ENCODE data around the gene EFL1. TPM values are rescaled to one million over a fixed set of nuclear protein-coding genes. Genes with fewer than 3 reads are reported as not detected.

The EFL1 gene
- total RNA-seq, 4 donors from 2014 or later = 15.8 to 19.5 (median 16.4) TPM

GRCh38 chr15:82186161-82186560 is 76.4 kb downstream of the EFL1 start:
- no peaks in the 10 kb centered on the region for H3K9me3 ChIP-seq
- H3K4me3 ChIP-seq = no peak overlapping the region
- H3K36me3 ChIP-seq = peaks cover 0 to 4% (median 0%) of the 10 kb centered on the region in 3 donors
- DNase-seq = no peak
- TF ChIP-seq POLR2A (IDR thresholded peaks at IDR 0.05) = no peak
- TF ChIP-seq, protein P1, sequence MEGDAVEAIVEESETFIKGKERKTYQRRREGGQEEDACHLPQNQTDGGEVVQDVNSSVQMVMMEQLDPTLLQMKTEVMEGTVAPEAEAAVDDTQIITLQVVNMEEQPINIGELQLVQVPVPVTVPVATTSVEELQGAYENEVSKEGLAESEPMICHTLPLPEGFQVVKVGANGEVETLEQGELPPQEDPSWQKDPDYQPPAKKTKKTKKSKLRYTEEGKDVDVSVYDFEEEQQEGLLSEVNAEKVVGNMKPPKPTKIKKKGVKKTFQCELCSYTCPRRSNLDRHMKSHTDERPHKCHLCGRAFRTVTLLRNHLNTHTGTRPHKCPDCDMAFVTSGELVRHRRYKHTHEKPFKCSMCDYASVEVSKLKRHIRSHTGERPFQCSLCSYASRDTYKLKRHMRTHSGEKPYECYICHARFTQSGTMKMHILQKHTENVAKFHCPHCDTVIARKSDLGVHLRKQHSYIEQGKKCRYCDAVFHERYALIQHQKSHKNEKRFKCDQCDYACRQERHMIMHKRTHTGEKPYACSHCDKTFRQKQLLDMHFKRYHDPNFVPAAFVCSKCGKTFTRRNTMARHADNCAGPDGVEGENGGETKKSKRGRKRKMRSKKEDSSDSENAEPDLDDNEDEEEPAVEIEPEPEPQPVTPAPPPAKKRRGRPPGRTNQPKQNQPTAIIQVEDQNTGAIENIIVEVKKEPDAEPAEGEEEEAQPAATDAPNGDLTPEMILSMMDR (IDR thresholded peaks at IDR 0.05) = no peak
- peaks cover 0 to 11% (median 0%) of the 10 kb centered on the region in 3 donors for H3K4me1 ChIP-seq
- WGBS, 2 donors = 91 to 98% methylated on average over 2 of the region's 2 CpGs
- H3K27ac ChIP-seq = no peak overlapping the region
- no peaks in the 10 kb centered on the region for H3K27me3 ChIP-seq
- intact Hi-C loops (cut with DNase I) = no loop called here

DNA sequence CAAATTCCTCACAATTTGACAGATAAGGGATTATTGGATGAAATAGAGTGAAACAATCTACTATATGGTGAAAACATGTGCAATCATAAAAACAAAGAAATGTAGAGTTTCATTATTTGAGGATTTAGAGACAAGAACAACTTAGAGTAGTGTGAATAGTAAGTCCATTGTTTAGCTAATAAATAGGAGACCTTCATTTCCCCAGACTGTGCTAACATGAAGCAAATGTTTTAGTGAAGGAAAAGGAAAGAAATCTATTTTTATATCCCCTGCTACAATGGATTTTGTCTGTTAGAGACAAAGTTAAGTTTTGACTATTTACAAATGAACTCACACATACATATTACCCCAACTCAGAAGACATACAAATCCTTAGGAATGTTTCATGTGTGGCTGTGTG is 77.8 kb downstream of the EFL1 start:
- no peak overlapping the region for H3K4me3 ChIP-seq

DNA sequence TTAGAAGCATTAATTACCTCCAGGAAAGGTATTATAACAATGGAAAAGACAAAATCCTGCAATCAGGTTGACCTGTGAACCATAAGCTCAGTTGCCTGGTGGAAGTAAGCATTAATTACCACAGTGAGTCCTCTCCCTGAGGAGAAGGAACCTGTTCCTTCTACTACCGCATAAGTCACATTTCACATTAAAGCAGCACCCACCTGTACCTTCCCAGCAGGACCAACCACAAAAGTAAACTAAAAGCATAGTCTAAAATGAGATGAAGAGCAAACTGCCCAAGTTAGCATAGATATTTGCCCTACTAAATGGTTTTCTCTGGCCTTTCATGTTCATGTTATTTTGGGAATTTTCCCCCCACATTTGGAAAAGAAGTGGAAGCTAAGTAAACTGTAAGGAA is 78.2 kb downstream of the EFL1 start:
- H3K4me3 ChIP-seq = no peak overlapping the region
- no peaks in the 10 kb centered on the region for H3K9me3 ChIP-seq
- WGBS, 2 donors = 71 to 92% methylated on average over 1 of the region's 1 CpG
- intact Hi-C loops (cut with DNase I) = no loop called here
- H3K4me1 ChIP-seq = peaks cover 0 to 11% (median 0%) of the 10 kb centered on the region in 3 donors
- H3K36me3 ChIP-seq = peaks cover 0 to 4% (median 0%) of the 10 kb centered on the region in 3 donors
- DNase-seq = no peak
- H3K27me3 ChIP-seq = no peaks in the 10 kb centered on the region
- no peak overlapping the region for H3K27ac ChIP-seq
- TF ChIP-seq, protein P1 (IDR thresholded peaks at IDR 0.05) = no peak
- TF ChIP-seq POLR2A (IDR thresholded peaks at IDR 0.05) = no peak

More for the DNA sequence above, 77.8 kb downstream of the EFL1 start:
- no peak for TF ChIP-seq POLR2A (IDR thresholded peaks at IDR 0.05)
- TF ChIP-seq, protein P1 (IDR thresholded peaks at IDR 0.05) = no peak
- Histone ChIP-seq H3K27me3 (no peaks in the 10 kb centered on the region), H3K36me3 (peaks cover 0 to 4% (median 0%) of the 10 kb centered on the region in 3 donors), H3K27ac (no peak overlapping the region), H3K9me3 (no peaks in the 10 kb centered on the region), H3K4me1 (peaks cover 0 to 11% (median 0%) of the 10 kb centered on the region in 3 donors)
- no peak for DNase-seq
- intact Hi-C loops (cut with DNase I) = no loop called here

GRCh38 chr15:82183121-82184031 is 79.2 kb downstream of the EFL1 start:
- Histone ChIP-seq H3K9me3 (no peaks in the 10 kb centered on the region), H3K4me1 (peaks cover 0 to 14% (median 1%) of the 10 kb centered on the region in 3 donors), H3K4me3 (no peak overlapping the region), H3K27ac (no peak overlapping the region), H3K36me3 (peaks cover 0 to 4% (median 0%) of the 10 kb centered on the region in 3 donors), H3K27me3 (no peaks in the 10 kb centered on the region)
- 58 to 92% methylated on average over 2 of the region's 2 CpGs for WGBS, 2 donors
- DNase-seq = no peak
- intact Hi-C loops (cut with DNase I) = no loop called here
- TF ChIP-seq, protein P1 (IDR thresholded peaks at IDR 0.05) = no peak
- no peak for TF ChIP-seq POLR2A (IDR thresholded peaks at IDR 0.05)

- Histone ChIP-seq H3K27ac (no peak overlapping the region), H3K27me3 (no peaks in the 10 kb centered on the region), H3K4me1 (peaks cover 0 to 28% (median 6%) of the 10 kb centered on the region in 3 donors), H3K4me3 (no peak overlapping the region), H3K36me3 (peaks cover 0 to 4% (median 0%) of the 10 kb centered on the region in 3 donors), H3K9me3 (no peaks in the 10 kb centered on the region)
- no peak for DNase-seq
- intact Hi-C loops (cut with DNase I) = no loop called here
- 84 to 86% methylated on average over 2 of the region's 2 CpGs for WGBS, 2 donors
- no peak for TF ChIP-seq POLR2A (IDR thresholded peaks at IDR 0.05)
- TF ChIP-seq, protein P1 (IDR thresholded peaks at IDR 0.05) = no peak
These were observed 81.2 kb downstream of the EFL1 start for GRCh38 chr15:82181371-82181770.
